Liver (tissue), 3 donors: ENCODE results near the gene SPATA2L.

Source experiments
- CTCF ChIP-seq: fragments of 150-350 bp; IDR thresholded peaks from 2 replicates; pipeline ENCODE4 v1.5.1; 2017; ENCODE audit warnings: improper control_type of control experiment, low read depth, low read length; ENCODE audit not compliant: missing input control
- GABPA ChIP-seq, 2 donors: IDR thresholded peaks in 1 of 2; conservative IDR thresholded peaks in 1 of 2; 2 replicates each; pipeline ENCODE4 v1.6.1; 2016; ENCODE audit warnings: antibody characterized with exemption in 2 of 2, mild to moderate bottlenecking in 1 of 2, moderate library complexity in 1 of 2
- donor health status: healthy.
- donor health status: healthy.

DNA sequence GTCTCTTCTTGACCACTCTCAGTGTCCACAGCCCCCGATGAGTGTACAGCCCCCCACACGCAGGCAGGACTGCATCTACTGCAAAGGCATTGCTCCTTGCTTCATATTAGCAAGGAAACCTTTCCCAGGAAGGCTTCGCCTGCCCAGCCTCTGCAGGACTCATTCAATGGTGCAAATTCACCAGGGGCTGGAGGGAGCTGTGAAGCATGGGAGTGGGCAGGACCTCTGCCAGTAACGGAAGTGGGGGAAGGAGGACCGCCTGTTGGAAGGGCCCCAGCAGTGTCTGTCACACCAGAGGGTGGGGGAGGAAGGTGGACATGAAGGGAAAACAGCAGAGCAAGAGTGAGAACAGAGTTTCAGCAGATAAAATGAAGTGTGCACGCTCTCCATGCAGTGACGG, 41.4 kb downstream of the SPATA2L start:
- TF ChIP-seq GABPA (IDR thresholded peaks at IDR 0.05 in 1 of 2, conservative IDR thresholded peaks at IDR 0.05 in 1 of 2) (no peak), CTCF (no peak)
